Fibroblast of lung (primary cell): Measurements from ENCODE around the gene EFCAB8. TPM values are rescaled to one million over a fixed set of nuclear protein-coding genes. Genes with fewer than 3 reads are reported as not detected.

ENCODE experiments used
- DNase-seq, 2 donors: peaks; one replicate each; pipeline versions ENCODE4 v3.0.0 to v3.0.0-alpha.2; 2010; ENCODE audit warnings: low read depth in 2 of 2
- H2AFZ ChIP-seq: 2 replicates; pipeline ENCODE4 v1.5.1; 2012; ENCODE audit warnings: low read length, control low read depth, inconsistent platforms
- H3K27ac ChIP-seq: 2 replicates; pipeline ENCODE4 v1.5.1; 2011; ENCODE audit warnings: low read length, control low read depth; ENCODE audit not compliant: insufficient read depth
- H3K27me3 ChIP-seq: 2 replicates; pipeline ENCODE4 v1.5.1; 2011; ENCODE audit warnings: mild to moderate bottlenecking, low read length; ENCODE audit not compliant: control insufficient read depth, insufficient read depth
- H3K36me3 ChIP-seq: 2 replicates; pipeline ENCODE4 v1.5.1; 2011; ENCODE audit warnings: low read length; ENCODE audit not compliant: control insufficient read depth, insufficient read depth
- H3K4me1 ChIP-seq: 2 replicates; pipeline ENCODE4 v1.5.1; 2011; ENCODE audit warnings: low read length; ENCODE audit not compliant: control insufficient read depth, insufficient read depth; ENCODE audit errors: extremely low read depth
- H3K4me2 ChIP-seq: 2 replicates; pipeline ENCODE4 v1.5.1; 2011; ENCODE audit warnings: low read length, control low read depth; ENCODE audit not compliant: insufficient read depth; ENCODE audit errors: extremely low read depth
- H3K4me3 ChIP-seq, 4 experiments: fragments of 200-600 bp in 1 of 4; sonication (generic) in 1 of 4; replicated peaks in 1 of 4; 2 replicates each; pipeline ENCODE4 v1.5.1; 2011 to 2016; ENCODE audit warnings: low read length in 4 of 4, low read depth in 3 of 4, mild to moderate bottlenecking in 3 of 4, control low read depth in 2 of 4, inconsistent platforms in 1 of 4, mixed read lengths in 1 of 4; ENCODE audit not compliant: insufficient read depth in 1 of 4; ENCODE audit errors: control extremely low read depth in 1 of 4
- H3K79me2 ChIP-seq: 2 replicates; pipeline ENCODE4 v1.5.1; 2012; ENCODE audit warnings: mild to moderate bottlenecking, low read length, inconsistent platforms; ENCODE audit not compliant: control insufficient read depth, insufficient read depth
- H3K9ac ChIP-seq: 2 replicates; pipeline ENCODE4 v1.5.1; 2011; ENCODE audit warnings: mild to moderate bottlenecking, low read length, control low read depth; ENCODE audit not compliant: insufficient read depth
- H3K9me3 ChIP-seq: 2 replicates; pipeline ENCODE4 v1.5.1; 2012; ENCODE audit warnings: low read depth, low read length; ENCODE audit not compliant: control insufficient read depth, insufficient read depth
- H4K20me1 ChIP-seq: 2 replicates; pipeline ENCODE4 v1.5.1; 2011; ENCODE audit warnings: low read length; ENCODE audit not compliant: control insufficient read depth, insufficient read depth; ENCODE audit errors: extremely low read depth
- CTCF ChIP-seq, 2 donors: IDR thresholded peaks in 1 of 2; conservative IDR thresholded peaks in 1 of 2; 1 replicate in 1 of 2; 2 replicates in 1 of 2; pipeline ENCODE4 v1.5.1; 2011 to 2012; ENCODE audit warnings: low read length in 2 of 2, control low read depth in 1 of 2, inconsistent platforms in 1 of 2, low read depth in 1 of 2, mild to moderate bottlenecking in 1 of 2
- EZH2 ChIP-seq: IDR thresholded peaks from 2 replicates; pipeline ENCODE4 v1.5.1; 2012; ENCODE audit warnings: low read length, control low read depth, mild to moderate bottlenecking; ENCODE audit errors: missing control alignments
- polyA plus RNA-seq, 2 donors: library from polyadenylated mRNA; depleted of rRNA in 1 of 2; stranded (reverse) in 1 of 2; unstranded in 1 of 2; fragments of >200 nt; gene quantifications; 2 replicates each; pipeline ENCODE4 v1.2.1, GENCODE V29; 2011 to 2012; ENCODE audit warnings: missing spikeins in 1 of 2
- total RNA-seq: library from RNA; depleted of rRNA; stranded (reverse); fragments of >200 nt; gene quantifications from 2 replicates; pipeline ENCODE4 v1.2.1, GENCODE V29; 2014

EFCAB8 gene
- total and polyA plus RNA-seq, 2 donors (not counting 1 experiment from before 2014, with no cell fraction given): under 0.01 TPM; not detected in 1

DNA sequence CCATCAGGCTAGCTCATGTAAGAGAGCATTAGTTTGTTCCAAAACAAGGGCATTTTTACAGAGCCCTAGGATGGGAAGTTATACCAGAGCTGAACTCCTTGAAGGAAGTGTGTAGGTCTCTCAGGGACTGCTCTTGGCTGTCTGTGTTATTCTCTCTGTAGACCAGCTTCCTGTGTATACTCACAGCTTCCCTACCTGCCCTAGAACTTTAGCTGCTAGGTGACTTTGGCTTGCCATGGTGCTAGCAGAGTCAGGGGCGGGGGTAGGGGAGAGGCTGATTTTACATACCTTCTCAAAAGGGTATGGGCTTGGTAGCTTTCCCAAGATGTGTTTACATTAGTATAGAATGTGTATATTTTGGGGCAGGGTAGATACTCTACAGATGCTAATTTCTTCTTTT is 21.6 kb upstream of the EFCAB8 start:
- TF ChIP-seq CTCF (conservative IDR thresholded peaks at IDR 0.05 in 1 of 2, IDR thresholded peaks at IDR 0.05 in 1 of 2; ENCODE audit: low read depth in 1 of 2, low read length in 2 of 2) (no peak), EZH2 (no peak)
- Histone ChIP-seq H4K20me1 (peaks cover 2% of the 10 kb centered on the region), H3K4me1 (no peaks in the 10 kb centered on the region), H3K36me3 (peaks cover 13% of the 10 kb centered on the region), H3K9me3 (no peaks in the 10 kb centered on the region), H3K4me3 (no peak overlapping the region), H3K27ac (no peak overlapping the region), H3K4me2 (no peak overlapping the region), H3K9ac (no peak overlapping the region), H2AFZ (no peak overlapping the region), H3K27me3 (no peaks in the 10 kb centered on the region), H3K79me2 (peaks cover 38% of the 10 kb centered on the region)
- DNase-seq: no peak

- H3K36me3 ChIP-seq: peaks cover 16% of the 10 kb centered on the region
- H2AFZ ChIP-seq: no peak overlapping the region
- H4K20me1 ChIP-seq: peaks cover 2% of the 10 kb centered on the region
- H3K4me3 ChIP-seq: no peak overlapping the region
- TF ChIP-seq EZH2: no peak
- TF ChIP-seq CTCF (conservative IDR thresholded peaks at IDR 0.05 in 1 of 2, IDR thresholded peaks at IDR 0.05 in 1 of 2; ENCODE audit: low read depth in 1 of 2, low read length in 2 of 2): no peak
- no peaks in the 10 kb centered on the region for H3K4me1 ChIP-seq
- H3K9me3 ChIP-seq: no peaks in the 10 kb centered on the region
- H3K27me3 ChIP-seq: no peaks in the 10 kb centered on the region
- no peak overlapping the region for H3K27ac ChIP-seq
- no peak overlapping the region for H3K4me2 ChIP-seq
- H3K9ac ChIP-seq: no peak overlapping the region
- H3K79me2 ChIP-seq: peaks cover 39% of the 10 kb centered on the region
- DNase-seq: no peak
Measured at GRCh38 chr20:32839227-32839981, 19.3 kb upstream of the EFCAB8 start.

- H3K4me2 ChIP-seq: no peak overlapping the region
- H3K36me3 ChIP-seq: peaks cover 16% of the 10 kb centered on the region
- TF ChIP-seq EZH2: no peak
- no peak for TF ChIP-seq CTCF (conservative IDR thresholded peaks at IDR 0.05 in 1 of 2, IDR thresholded peaks at IDR 0.05 in 1 of 2; ENCODE audit: low read depth in 1 of 2, low read length in 2 of 2)
- no peak overlapping the region for H3K27ac ChIP-seq
- H3K27me3 ChIP-seq: no peaks in the 10 kb centered on the region
- DNase-seq: no peak
- no peak overlapping the region for H3K4me3 ChIP-seq
- H4K20me1 ChIP-seq: peaks cover 2% of the 10 kb centered on the region
- H3K4me1 ChIP-seq: no peaks in the 10 kb centered on the region
- H2AFZ ChIP-seq: no peak overlapping the region
- no peaks in the 10 kb centered on the region for H3K9me3 ChIP-seq
- H3K9ac ChIP-seq: no peak overlapping the region
- H3K79me2 ChIP-seq: peaks cover 40% of the 10 kb centered on the region
Measured at GRCh38 chr20:32839982-32840285, 18.8 kb upstream of the EFCAB8 start.
